HepG2 (cell line): ENCODE data around the gene ALOXE3. TPM values are rescaled to one million over a fixed set of nuclear protein-coding genes. Genes with fewer than 3 reads are reported as not detected.
A peak's percentile ranks its signal among the peaks of the same experiment; 100 is the strongest.

Experiments
- ATAC-seq: fragments of 200-7000 bp; cut with Tn5 transposase; 3 replicates; pipeline ENCODE4 v1.9.1; 2020; ENCODE audit warnings: mild to moderate bottlenecking, moderate library complexity
- BruUV-seq: library from RNA; stranded (reverse); fragments of 400-500 nt; replicated peaks from 2 replicates; lab custom pipeline; 2021; lab: Mats Ljungman, UMichigan
- CTCF ChIA-PET: fragments of 300-600 bp; formaldehyde crosslinking; extraction: SDS; loops from one replicate; lab custom pipeline; 2021; ENCODE audit warnings: low total read pairs, inconsistent platforms, low intra/inter-chr PET ratio; lab: Yijun Ruan, JAX
- POLR2A ChIA-PET: fragments of 350-600 bp; sonication (Branson Sonifier 250); formaldehyde crosslinking; loops from one replicate; lab custom pipeline; 2020; ENCODE audit warnings: antibody characterized with exemption, inconsistent platforms; lab: Yijun Ruan, JAX
- DNase-seq: peaks from one replicate; pipeline ENCODE4 v3.0.0-alpha.2; 2015; ENCODE audit warnings: low spot score
- FAIRE-seq: peaks from 3 replicates; lab custom pipeline; 2011; peaks lifted over from hg19 to GRCh38; lab: Jason Lieb, UNC
- H2AFZ ChIP-seq: one replicate; pipeline ENCODE4 v1.6.1; 2011; ENCODE audit warnings: low read length, inconsistent platforms
- H3K27ac ChIP-seq: fragments of 300-600 bp; 3 replicates; pipeline ENCODE4 v1.8.0; 2011; ENCODE audit warnings: mixed run types, mild to moderate bottlenecking, mixed read lengths, low read length, inconsistent platforms; ENCODE audit not compliant: insufficient read depth; ENCODE audit errors: extremely low read length
- H3K27me3 ChIP-seq, 2 experiments: fragments of 200-600 bp in 1 of 2; 2 replicates in 1 of 2; 3 replicates in 1 of 2; pipeline versions ENCODE4 v1.6.0 to v1.8.0; 2011; ENCODE audit warnings: low read length in 2 of 2, mild to moderate bottlenecking in 2 of 2, moderate library complexity in 2 of 2, inconsistent platforms in 1 of 2; ENCODE audit not compliant: insufficient read depth in 2 of 2, control insufficient read depth in 1 of 2
- H3K36me3 ChIP-seq, 2 experiments: fragments of 200-600 bp in 1 of 2; replicated peaks in 1 of 2; 2 replicates in 1 of 2; 3 replicates in 1 of 2; pipeline versions ENCODE4 v1.5.1 to v1.8.0; 2011; ENCODE audit warnings: low read length in 2 of 2, inconsistent platforms in 1 of 2; ENCODE audit not compliant: insufficient read depth in 2 of 2, control insufficient read depth in 1 of 2
- H3K4me1 ChIP-seq: 2 replicates; pipeline ENCODE4 v1.5.1; 2012; ENCODE audit warnings: low read length, inconsistent platforms; ENCODE audit not compliant: insufficient read depth
- H3K4me2 ChIP-seq: 2 replicates; pipeline ENCODE4 v1.6.0; 2011; ENCODE audit warnings: low read depth, low read length, inconsistent platforms
- H3K4me3 ChIP-seq, 3 experiments: fragments of 200-600 bp in 1 of 3; sonication (generic), shearing (Covaris generic) in 1 of 3; replicated peaks in 1 of 3; 2 replicates each; pipeline ENCODE4 v1.5.1; 2011 to 2016; ENCODE audit warnings: low read length in 3 of 3, inconsistent platforms in 2 of 3, low read depth in 2 of 3, mild to moderate bottlenecking in 2 of 3, control low read depth in 1 of 3, mixed read lengths in 1 of 3; ENCODE audit not compliant: insufficient read depth in 1 of 3
- H3K79me2 ChIP-seq: one replicate; pipeline ENCODE4 v1.6.1; 2011; ENCODE audit warnings: low read length, inconsistent platforms; ENCODE audit not compliant: insufficient read depth
- H3K9ac ChIP-seq: 2 replicates; pipeline ENCODE4 v1.6.0; 2011; ENCODE audit warnings: mild to moderate bottlenecking, low read depth, low read length, inconsistent platforms; ENCODE audit not compliant: insufficient read depth
- H3K9me3 ChIP-seq: 2 replicates; pipeline ENCODE4 v1.5.1; 2012; ENCODE audit warnings: mild to moderate bottlenecking, low read length
- H4K20me1 ChIP-seq: 2 replicates; pipeline ENCODE4 v1.6.0; 2011; ENCODE audit warnings: inconsistent platforms, mild to moderate bottlenecking, low read length, moderate library complexity; ENCODE audit not compliant: insufficient read depth
- BHLHE40 ChIP-seq: IDR thresholded peaks from 2 replicates; pipeline ENCODE4 v1.6.1; 2011; ENCODE audit warnings: low read length, improper control_type of control experiment
- HNF4A ChIP-seq: sonication (generic); formaldehyde crosslinking; IDR thresholded peaks from 2 replicates; pipeline ENCODE4 v1.4.0; 2020; ENCODE audit warnings: missing genetic modification reagents
- IKZF4 ChIP-seq: sonication (generic); formaldehyde crosslinking; IDR thresholded peaks from 2 replicates; pipeline ENCODE4 v1.5.1; 2020; ENCODE audit warnings: borderline replicate concordance, mild to moderate bottlenecking, low read depth, missing genetic modification reagents; ENCODE audit errors: not compliant biosample characterization
- MAFK ChIP-seq, 2 experiments: IDR thresholded peaks in 1 of 2; conservative IDR thresholded peaks in 1 of 2; 2 replicates each; pipeline ENCODE4 v1.6.1; 2011; ENCODE audit warnings: improper control_type of control experiment in 2 of 2, low read length in 2 of 2
- ZKSCAN5 ChIP-seq: sonication (generic); formaldehyde crosslinking; IDR thresholded peaks from 2 replicates; pipeline ENCODE4 v1.5.1; 2020; ENCODE audit warnings: mild to moderate bottlenecking, missing genetic modification reagents
- ZNF121 ChIP-seq: sonication (generic); formaldehyde crosslinking; IDR thresholded peaks from 2 replicates; pipeline ENCODE4 v1.5.0; 2020; ENCODE audit warnings: mild to moderate bottlenecking, missing genetic modification reagents
- ZSCAN29 ChIP-seq: sonication (generic); formaldehyde crosslinking; conservative IDR thresholded peaks from 2 replicates; pipeline ENCODE4 v1.4.0; 2020; ENCODE audit warnings: mild to moderate bottlenecking, missing genetic modification reagents
- WGBS: methylation state at CpG from one replicate; pipeline ENCODE4 v1.1.6; 2017; ENCODE audit warnings: low lambda C conversion rate; 5-methylcytosine and 5-hydroxymethylcytosine counted together
- in situ Hi-C: cut with HindIII; loops from 2 replicates; pipeline ENCODE4 v1.10.0; 2017; ENCODE audit warnings: low pct_unique_long_range_greater_than_20kb; ENCODE audit not compliant: extremely low pct_ligation_motif_present
- intact Hi-C: fragments of 100-400 bp; cut with micrococcal nuclease; formaldehyde crosslinking; loops from one replicate; pipeline ENCODE4 v1.10.0; 2022; ENCODE audit not compliant: unreplicated experiment
- polyA plus RNA-seq, 8 experiments: library from polyadenylated mRNA; depleted of rRNA in 3 of 8; stranded (reverse) in 7 of 8; unstranded in 1 of 8; fragments of >200 nt; fragmentation: Illumina TruSeq in 4 of 8; extraction: Trizol in 4 of 8; gene quantifications; 2 replicates each; pipeline versions ENCODE4 v1.2.1 to v1.2.3, GENCODE V29; 2011 to 2016; ENCODE audit warnings: low read depth in 4 of 8, missing spikeins in 1 of 8, mixed read lengths in 1 of 8; ENCODE audit not compliant: insufficient read depth in 1 of 8
- total RNA-seq, 5 experiments: library from RNA; depleted of rRNA; stranded (reverse); fragments of >200 nt; fragmentation: Illumina TruSeq; extraction: Trizol; gene quantifications; 2 replicates each; pipeline ENCODE4 v1.2.3, GENCODE V29; 2016; ENCODE audit warnings: low read depth in 1 of 5
- TF ChIP-seq, protein P1 (sequence below): fragments of 450-650 bp; IDR thresholded peaks from 2 replicates; pipeline ENCODE4 v1.6.1; 2017

The ALOXE3 gene
- total and polyA plus RNA-seq, 2 of the 13 experiments (the other 11 are each of a cell fraction or from before 2014, with no cell fraction given) = 0.07 TPM; not detected in 1

DNA sequence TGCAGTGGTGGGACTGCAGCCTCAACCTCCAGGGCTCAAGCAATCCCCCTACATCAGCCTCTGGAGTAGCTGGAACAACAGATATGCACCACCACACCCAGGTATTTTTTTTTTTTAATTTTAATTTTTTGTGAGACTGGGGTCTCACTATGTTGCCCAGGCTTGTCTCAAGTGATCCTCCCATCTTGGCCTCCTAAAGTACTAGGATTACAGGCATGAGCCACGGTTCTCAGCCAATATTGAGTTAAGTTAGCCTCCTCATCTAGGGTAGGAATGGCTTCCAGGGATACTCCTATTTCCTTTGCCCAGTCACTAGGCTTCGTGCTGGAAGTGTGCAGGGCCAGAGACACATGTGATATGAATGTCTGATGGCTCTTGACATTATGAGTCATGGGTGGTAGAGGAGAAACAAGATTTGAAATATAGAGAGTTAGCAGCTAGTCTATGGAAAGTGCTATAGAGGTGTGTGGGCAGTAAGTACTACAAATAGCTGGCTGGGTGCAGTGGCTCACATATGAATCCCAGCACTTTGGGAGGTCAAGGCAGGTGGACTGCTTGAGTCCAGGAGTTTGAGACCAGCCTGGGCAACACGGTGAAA is 13.6 kb upstream of the ALOXE3 start:
- no peaks in the 10 kb centered on the region for H3K36me3 ChIP-seq
- no peak overlapping the region for H3K27ac ChIP-seq
- intact Hi-C loops (no loop called here), in situ Hi-C loops (no loop called here)
- no peaks in the 10 kb centered on the region for H3K9me3 ChIP-seq
- no peak overlapping the region for H3K4me2 ChIP-seq
- ChIA-PET POLR2A (no interaction called here), CTCF (no interaction called here)
- H3K4me1 ChIP-seq = peaks cover 29% of the 10 kb centered on the region
- H3K27me3 ChIP-seq = peaks cover 0 to 12% of the 10 kb centered on the region in 2 experiments; a peak in 1 of 5 replicates
- FAIRE-seq = no peak
- H3K9ac ChIP-seq = no peak overlapping the region
- no peak for DNase-seq
- no peak overlapping the region for H2AFZ ChIP-seq
- no peak for ATAC-seq
- H3K4me3 ChIP-seq = no peak overlapping the region
- no peaks in the 10 kb centered on the region for H3K79me2 ChIP-seq
- 17% methylated on average over 3 of the region's 3 CpGs for WGBS
- TF ChIP-seq IKZF4 (no peak), ZNF121 (peak; percentile 61), HNF4A (CRISPR knock-in tag) (no peak), BHLHE40 (0 out of 2 replicates have a peak, but pooled peaks have one; percentile 20), ZKSCAN5 (CRISPR knock-in tag) (no peak)
- TF ChIP-seq, protein P1, sequence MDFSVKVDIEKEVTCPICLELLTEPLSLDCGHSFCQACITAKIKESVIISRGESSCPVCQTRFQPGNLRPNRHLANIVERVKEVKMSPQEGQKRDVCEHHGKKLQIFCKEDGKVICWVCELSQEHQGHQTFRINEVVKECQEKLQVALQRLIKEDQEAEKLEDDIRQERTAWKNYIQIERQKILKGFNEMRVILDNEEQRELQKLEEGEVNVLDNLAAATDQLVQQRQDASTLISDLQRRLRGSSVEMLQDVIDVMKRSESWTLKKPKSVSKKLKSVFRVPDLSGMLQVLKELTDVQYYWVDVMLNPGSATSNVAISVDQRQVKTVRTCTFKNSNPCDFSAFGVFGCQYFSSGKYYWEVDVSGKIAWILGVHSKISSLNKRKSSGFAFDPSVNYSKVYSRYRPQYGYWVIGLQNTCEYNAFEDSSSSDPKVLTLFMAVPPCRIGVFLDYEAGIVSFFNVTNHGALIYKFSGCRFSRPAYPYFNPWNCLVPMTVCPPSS = no peak
- H4K20me1 ChIP-seq = no peaks in the 10 kb centered on the region
- BruUV-seq = no TSS peak

DNA sequence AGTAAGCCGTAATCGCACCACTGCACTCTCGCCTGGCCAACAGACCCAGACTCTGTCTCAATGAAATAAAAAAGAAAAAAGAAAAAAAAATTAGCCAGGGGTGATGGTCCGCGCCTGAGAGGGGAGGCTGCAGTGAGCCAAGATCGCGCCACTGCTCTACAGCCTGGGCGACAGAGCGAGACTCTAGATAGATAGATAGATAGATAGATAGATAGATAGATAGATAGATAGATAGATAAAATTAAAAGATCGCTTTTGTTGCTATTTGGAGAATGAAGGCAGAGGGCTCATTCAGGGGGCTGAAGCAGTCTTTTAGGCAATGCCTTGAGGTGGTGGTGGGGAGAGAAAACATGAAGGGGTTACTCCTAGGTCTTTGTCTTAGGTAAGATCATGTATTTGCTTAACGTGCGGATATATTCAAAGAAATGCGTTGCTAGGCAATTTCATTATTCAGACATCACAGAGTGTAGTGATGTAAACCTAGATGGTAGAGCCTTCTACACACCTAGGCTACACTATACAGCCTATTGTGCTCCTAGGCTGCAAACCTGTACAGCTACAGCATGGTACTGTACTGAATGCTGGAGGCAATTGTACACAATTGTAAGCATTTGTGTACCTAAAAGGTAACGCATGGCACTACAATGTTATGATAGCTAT is 9.9 kb upstream of the ALOXE3 start:
- ChIA-PET POLR2A (no interaction called here), CTCF (no interaction called here)
- peaks cover 3 to 33% of the 10 kb centered on the region in 2 experiments; a peak in 4 of 5 replicates for H3K27me3 ChIP-seq
- TF ChIP-seq ZSCAN29 = no peak
- 0 out of 4 replicates have a peak, but pooled peaks of 1 of the 2 experiments have one; percentile 20 for TF ChIP-seq MAFK (conservative IDR thresholded peaks at IDR 0.05 in 1 of 2, IDR thresholded peaks at IDR 0.05 in 1 of 2; ENCODE audit: low read length in 2 of 2)
- no peak overlapping the region for H3K9ac ChIP-seq
- H3K79me2 ChIP-seq = no peaks in the 10 kb centered on the region
- peaks cover 3% of the 10 kb centered on the region; the same call in 1 of the 2 replicates for H4K20me1 ChIP-seq
- H3K4me2 ChIP-seq = no peak overlapping the region
- no peaks in the 10 kb centered on the region for H3K36me3 ChIP-seq
- FAIRE-seq (no peak), ATAC-seq (no peak), DNase-seq (no peak)
- no peak overlapping the region for H2AFZ ChIP-seq
- no peaks in the 10 kb centered on the region for H3K9me3 ChIP-seq
- in situ Hi-C loops (loop anchor here (10.0 kb wide), 1 partner anchor 57 kb away; no protein-coding TSS in a partner anchor), intact Hi-C loops (no loop called here)
- no peak overlapping the region for H3K27ac ChIP-seq
- no TSS peak for BruUV-seq
- no peak overlapping the region for H3K4me3 ChIP-seq
- 84% methylated on average over 14 of the region's 14 CpGs for WGBS
- H3K4me1 ChIP-seq = peaks cover 33% of the 10 kb centered on the region
